ENCODE measurements around the gene SSB. TPM values are rescaled to one million over a fixed set of nuclear protein-coding genes. Genes with fewer than 3 reads are reported as not detected.
"Not testable (repeated sequence)": the region's sequence is repeated elsewhere in the genome, so short reads cannot be mapped to it uniquely, and the experiment has no call there.

The SSB gene
- polyA plus RNA-seq (ENCODE audit: insufficient read length), result 97.4 TPM

DNA sequence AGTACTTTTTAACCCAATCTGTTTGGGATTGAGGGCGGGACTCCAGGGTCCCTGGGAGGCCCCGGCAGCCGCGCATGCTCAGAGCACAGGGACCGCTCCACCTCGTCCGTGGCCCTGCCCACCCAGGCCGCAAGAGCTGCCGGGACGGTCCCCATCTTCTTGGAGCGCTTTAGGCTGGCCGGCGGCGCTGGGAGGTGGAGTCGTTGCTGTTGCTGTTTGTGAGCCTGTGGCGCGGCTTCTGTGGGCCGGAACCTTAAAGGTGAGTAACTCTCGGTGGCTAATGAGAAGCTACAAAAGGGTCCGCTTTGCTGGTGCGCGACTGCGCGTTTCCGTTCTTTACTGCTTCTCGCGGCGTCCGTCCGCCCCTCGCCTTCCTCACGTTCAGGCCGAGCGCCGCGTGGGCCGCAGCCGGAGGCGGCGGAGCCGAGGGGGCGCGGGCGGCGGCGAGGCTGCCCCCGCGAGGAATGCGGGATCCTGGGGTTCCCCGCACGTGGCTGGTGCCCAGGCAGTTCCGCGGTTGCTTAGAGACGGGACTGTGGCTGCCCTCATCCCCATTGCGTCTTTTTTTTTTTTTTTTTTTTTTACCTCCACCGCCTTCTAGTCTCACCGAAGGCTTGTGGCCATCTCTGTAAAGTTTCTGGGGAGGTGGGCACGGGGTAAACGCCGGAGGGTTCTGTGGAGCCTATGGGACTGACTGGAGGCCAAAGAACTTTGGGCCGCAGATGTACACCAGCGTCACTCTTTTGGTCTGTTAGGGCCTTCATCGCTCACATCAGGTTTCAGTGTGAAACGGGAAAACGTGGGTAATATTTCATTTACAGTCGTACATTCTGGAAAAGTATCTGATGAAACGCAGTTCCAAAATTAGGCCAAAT lies at the start of gene SSB:
Gene SSB, plus strand, starts transcription at position 154 of the 875 bp plus-strand sequence. CDS start 2,090 bp downstream, outside the sequence.
- DNase-seq (ENCODE audit: low read depth), result peak; percentile 72

DNA sequence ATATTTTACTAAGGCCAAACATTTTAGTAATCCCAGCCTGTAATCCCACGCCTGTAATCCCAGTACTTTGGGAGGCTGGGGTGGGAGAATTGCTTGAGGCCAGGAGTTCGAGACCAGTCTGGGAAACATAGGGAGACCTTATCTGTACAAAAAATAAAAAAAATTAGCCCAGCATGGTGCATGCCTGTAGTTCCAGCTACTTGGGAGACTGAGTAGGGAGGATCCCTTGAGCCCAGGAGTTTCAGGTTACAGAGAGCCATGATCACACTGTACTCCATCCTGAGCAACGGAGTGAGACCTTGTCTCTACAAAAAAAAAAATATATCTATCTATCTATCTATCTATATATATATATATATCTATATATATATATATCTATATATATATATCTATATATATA lies 45.9 kb upstream of the SSB start:
- no peak for DNase-seq (ENCODE audit: low read depth)

- DNase-seq (ENCODE audit: low read depth), result no peak
Measured at GRCh38 chr2:169755083-169755870, 43.4 kb upstream of the SSB start.

GRCh38 chr2:169756342-169756741 lies 42.3 kb upstream of the SSB start:
- DNase-seq (ENCODE audit: low read depth), result no peak

DNA sequence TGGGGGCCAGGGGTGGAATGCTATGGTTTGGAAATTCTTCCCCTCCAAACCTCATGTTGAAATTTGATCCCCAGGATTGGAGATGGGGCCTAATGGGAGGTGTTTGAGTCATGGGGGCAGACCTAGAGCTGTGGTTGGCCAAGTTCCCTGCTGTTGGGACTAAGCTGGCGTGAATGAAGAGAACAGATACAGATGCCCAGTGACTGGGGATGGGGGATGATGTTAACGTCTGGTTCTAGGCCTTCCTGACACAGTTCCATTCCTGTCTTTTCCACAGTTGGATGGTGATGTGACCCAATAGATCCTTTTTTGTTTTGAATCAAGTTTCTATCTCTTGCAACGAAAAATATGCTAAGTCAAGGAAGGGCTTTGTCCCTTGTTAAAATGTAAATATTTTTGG lies 41.3 kb upstream of the SSB start:
- no peak for DNase-seq (ENCODE audit: low read depth)

DNA sequence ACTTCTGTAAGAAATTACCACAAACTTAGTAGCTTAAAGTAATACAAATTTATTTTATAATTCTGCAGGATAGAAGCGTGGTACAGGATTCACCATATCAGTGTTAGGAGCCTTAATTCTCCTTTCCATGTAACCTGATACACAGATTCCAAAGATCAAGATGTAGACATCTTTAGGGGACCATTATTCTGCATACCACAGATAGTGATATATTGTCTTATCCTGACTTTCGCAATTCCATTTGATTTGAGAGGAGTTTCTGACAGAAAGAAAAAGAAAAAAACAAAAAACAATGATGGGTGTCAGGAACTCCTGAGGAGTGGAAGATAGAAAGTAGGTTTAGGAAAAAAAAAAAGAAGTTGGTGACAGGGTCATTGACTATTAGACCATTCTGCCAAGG lies 40.9 kb upstream of the SSB start:
- no peak for DNase-seq (ENCODE audit: low read depth)

DNA sequence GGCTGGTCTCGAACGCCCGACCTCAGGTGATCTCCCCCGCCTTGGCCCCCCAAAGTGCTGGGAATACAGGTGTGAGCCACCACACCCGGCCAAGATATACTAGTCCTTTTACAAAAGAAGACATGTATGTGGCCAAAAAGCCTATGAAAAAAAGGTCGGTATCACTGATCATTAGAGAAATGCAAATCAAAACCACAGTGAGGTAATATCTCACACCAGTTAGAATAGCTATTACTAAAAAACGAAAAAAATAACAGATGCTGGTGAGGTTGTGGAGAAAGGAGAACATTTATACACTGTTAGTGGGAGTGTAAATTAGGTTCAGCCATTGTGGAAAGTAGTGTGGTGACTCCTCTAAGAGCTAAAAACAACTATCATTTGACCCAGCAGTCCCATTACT lies 38.7 kb upstream of the SSB start:
- DNase-seq (ENCODE audit: low read depth), result no peak

DNA sequence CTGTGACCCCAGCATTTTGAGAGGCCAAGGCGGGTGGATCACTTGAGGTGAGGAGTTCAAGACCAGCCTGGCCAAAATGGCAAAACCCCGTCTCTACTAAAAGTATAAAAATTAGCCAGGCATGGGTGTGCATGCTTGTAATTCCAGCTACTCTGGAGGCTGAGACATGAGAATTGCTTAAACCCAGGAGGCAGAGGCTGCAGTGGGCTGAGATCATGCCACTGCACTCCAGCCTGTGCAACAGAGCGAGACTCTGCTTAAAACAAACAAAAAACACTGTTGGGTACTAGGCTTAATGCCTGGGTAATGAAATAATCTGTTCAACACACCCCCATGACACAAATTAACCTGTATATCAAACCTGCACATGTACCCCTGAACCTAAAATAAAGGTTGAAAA lies 37.9 kb upstream of the SSB start:
- not testable (repeated sequence) for DNase-seq (ENCODE audit: low read depth)

DNA sequence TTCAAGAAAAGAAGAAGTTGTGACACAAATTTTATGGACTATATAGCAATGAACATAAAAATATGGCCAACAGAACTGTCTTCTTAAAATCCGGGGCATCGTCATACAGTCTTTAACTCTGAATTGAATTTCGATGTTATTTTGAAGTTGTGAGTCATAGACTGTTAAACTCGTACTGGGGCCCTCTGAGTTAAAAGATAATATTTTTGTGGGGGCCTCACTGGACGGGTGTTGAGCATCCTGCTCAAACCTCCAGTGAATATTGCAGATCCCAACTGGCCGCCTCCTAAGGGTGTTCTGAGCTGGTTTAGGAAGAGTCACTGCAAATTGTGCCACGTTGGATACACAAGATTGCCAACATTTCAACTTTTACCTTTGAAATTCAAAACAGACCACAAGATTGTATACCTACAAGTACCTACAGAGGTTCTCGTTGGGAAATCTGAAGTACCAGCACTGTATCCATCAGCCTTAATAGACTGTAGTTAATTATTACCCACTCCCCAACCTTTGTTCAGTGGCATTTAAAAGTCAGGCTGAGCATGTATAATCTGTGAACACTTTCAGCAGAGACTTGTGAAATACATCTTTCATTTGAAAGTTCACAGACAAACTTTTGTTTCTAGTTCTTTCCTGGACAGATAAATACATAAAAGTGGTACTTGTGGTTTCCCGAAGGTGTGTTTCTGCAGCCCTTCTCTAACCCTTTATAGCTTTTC lies 37.3 kb upstream of the SSB start:
- DNase-seq (ENCODE audit: low read depth), result no peak

- no peak for DNase-seq (ENCODE audit: low read depth)
Measured at GRCh38 chr2:169761970-169762292, 36.7 kb upstream of the SSB start.

- DNase-seq (ENCODE audit: low read depth), result no peak
Measured at GRCh38 chr2:169765523-169765922, 33.1 kb upstream of the SSB start.

- DNase-seq (ENCODE audit: low read depth), result peak; percentile 31
Measured at GRCh38 chr2:169767243-169767888, 31.3 kb upstream of the SSB start.

DNA sequence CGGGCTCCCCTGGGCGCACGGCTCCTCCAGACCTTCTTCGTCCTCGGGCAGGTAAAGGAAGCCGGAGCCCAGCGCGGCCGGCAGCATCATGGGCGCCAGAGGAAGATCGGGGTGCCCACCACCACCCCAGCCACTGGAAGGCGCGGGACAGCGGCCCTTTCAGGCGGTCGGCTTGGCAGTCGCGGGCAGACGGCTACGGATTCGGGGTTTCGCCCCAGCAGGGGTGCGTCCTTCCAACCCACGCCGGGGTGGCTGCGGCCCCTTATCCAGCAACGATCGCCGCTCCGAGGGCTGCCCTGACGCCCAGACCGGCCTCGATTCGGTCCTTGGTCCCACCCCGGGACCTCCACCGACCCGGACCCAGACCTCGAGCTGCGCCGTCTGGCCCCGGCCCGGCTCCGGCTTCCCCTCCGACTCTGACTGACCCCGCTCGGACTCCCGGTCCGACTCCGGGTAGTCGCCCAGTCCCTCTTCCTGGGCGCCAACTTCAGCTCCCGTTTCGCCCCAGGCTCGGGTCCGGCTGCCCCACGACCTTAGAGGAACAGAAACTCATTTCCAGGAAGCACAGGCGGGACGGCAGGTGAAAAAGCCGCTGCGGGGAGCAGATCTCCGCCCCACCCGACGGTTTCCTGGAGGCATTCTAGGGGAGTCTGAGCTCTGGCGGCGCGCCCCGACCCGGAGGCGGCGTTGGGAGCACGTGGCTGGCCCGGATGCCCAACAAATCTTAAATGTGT lies 30.2 kb upstream of the SSB start:
- no peak for DNase-seq (ENCODE audit: low read depth)

DNA sequence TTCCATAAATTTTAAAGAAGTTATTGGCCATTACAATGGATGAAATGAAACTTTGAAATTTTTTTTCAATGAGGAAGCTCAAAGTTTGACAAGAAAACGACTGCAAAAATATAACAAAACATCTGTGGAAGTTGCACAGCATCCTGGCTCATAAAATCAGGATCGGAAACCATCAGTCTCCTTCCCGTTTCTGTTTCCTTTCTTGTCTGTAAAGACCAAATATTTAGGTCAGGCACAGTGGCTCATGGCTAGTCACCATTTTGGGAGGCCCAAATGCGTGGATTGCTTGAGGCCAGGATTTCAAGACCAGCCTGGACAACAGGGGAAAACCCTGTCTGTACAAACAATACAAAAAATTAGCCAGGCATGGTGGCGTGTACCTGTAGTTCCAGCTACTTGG lies 27.6 kb upstream of the SSB start:
- DNase-seq (ENCODE audit: low read depth), result no peak

- no peak for DNase-seq (ENCODE audit: low read depth)
Measured at GRCh38 chr2:169771612-169772011, 27.1 kb upstream of the SSB start.

DNA sequence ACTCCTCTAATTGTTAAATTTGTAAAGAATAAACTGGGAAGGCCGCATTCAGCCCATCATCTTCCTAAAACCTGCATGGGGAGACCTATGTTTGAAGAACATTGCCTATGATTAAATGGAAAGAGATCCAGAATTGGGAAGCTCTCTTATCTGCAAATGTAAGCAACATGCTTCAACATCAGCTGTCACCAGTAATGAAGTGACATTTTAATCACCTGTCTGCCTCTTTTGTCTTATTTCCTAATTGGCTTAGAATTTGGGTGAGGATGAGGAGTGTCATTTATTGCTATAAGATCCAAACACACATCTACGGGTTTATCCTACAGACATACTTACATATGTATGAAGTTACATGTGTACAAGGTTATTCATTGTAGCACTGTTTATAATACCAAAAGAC lies 26.0 kb upstream of the SSB start:
- no peak for DNase-seq (ENCODE audit: low read depth)

GRCh38 chr2:169775354-169775753 lies 23.3 kb upstream of the SSB start:
- no peak for DNase-seq (ENCODE audit: low read depth)

GRCh38 chr2:169775765-169776164 lies 22.9 kb upstream of the SSB start:
- no peak for DNase-seq (ENCODE audit: low read depth)

GRCh38 chr2:169776252-169776761 lies 22.4 kb upstream of the SSB start:
- DNase-seq (ENCODE audit: low read depth), result no peak

- DNase-seq (ENCODE audit: low read depth), result no peak
Measured at GRCh38 chr2:169778446-169778845, 20.2 kb upstream of the SSB start.

Measured in forelimb muscle (tissue), 1 donor.